ENCODE measurements around the gene SLC35E2B. TPM values are rescaled to one million over a fixed set of nuclear protein-coding genes. Genes with fewer than 3 reads are reported as not detected.

SLC35E2B gene
- total RNA-seq, 1 experiment from 2014 or later: 51.3 TPM

DNA sequence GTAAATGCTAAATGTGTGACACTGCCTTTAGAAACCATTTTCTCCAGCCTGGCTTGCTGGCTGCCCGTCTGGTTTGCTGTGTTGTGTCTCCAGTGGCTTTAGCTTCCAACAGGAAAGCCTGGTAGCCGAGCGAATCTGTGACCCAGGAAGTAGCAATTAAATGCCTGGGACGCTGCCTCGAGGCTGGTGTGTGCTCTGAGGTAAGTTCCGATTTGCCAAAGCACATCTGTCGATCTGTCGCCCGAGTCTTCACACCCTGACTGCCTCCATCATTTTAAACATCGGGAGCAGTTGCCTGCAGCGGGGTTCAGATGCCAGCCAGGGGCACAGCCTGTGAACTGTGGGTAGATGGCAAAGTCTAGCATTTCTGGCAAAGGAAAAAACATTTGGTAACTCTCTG, 75.1 kb downstream of the SLC35E2B start:
- CTCF ChIA-PET: no interaction called here
- no peak for DNase-seq (ENCODE audit: low spot score)
- peaks cover 18% of the 10 kb centered on the region for H3K4me1 Mint-ChIP-seq
- H3K36me3 Mint-ChIP-seq: 0 out of 2 replicates have a peak, but pooled peaks cover 5% of the 10 kb centered on the region
- no peaks in the 10 kb centered on the region for H3K9me3 Mint-ChIP-seq
- no peak for ATAC-seq
- H3K27me3 Mint-ChIP-seq (ENCODE audit: low read depth): no peaks in the 10 kb centered on the region
- H3K4me3 Mint-ChIP-seq: peak overlapping the region; percentile 74
- TF ChIP-seq NFE2L1 (CRISPR knock-in tag; IDR thresholded peaks at IDR 0.05) (no peak), TCF7 (CRISPR knock-in tag; IDR thresholded peaks at IDR 0.05; ENCODE audit: low read depth) (no peak), ZNF671 (CRISPR knock-in tag; IDR thresholded peaks at IDR 0.05) (no peak), RORB (CRISPR knock-in tag; IDR thresholded peaks at IDR 0.05) (no peak)
- TF ChIP-seq, protein P1, sequence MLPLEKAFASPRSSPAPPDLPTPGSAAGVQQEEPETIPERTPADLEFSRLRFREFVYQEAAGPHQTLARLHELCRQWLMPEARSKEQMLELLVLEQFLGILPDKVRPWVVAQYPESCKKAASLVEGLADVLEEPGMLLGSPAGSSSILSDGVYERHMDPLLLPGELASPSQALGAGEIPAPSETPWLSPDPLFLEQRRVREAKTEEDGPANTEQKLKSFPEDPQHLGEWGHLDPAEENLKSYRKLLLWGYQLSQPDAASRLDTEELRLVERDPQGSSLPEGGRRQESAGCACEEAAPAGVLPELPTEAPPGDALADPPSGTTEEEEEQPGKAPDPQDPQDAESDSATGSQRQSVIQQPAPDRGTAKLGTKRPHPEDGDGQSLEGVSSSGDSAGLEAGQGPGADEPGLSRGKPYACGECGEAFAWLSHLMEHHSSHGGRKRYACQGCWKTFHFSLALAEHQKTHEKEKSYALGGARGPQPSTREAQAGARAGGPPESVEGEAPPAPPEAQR (CRISPR knock-in tag; IDR thresholded peaks at IDR 0.05): no peak
- TF ChIP-seq, protein P2, sequence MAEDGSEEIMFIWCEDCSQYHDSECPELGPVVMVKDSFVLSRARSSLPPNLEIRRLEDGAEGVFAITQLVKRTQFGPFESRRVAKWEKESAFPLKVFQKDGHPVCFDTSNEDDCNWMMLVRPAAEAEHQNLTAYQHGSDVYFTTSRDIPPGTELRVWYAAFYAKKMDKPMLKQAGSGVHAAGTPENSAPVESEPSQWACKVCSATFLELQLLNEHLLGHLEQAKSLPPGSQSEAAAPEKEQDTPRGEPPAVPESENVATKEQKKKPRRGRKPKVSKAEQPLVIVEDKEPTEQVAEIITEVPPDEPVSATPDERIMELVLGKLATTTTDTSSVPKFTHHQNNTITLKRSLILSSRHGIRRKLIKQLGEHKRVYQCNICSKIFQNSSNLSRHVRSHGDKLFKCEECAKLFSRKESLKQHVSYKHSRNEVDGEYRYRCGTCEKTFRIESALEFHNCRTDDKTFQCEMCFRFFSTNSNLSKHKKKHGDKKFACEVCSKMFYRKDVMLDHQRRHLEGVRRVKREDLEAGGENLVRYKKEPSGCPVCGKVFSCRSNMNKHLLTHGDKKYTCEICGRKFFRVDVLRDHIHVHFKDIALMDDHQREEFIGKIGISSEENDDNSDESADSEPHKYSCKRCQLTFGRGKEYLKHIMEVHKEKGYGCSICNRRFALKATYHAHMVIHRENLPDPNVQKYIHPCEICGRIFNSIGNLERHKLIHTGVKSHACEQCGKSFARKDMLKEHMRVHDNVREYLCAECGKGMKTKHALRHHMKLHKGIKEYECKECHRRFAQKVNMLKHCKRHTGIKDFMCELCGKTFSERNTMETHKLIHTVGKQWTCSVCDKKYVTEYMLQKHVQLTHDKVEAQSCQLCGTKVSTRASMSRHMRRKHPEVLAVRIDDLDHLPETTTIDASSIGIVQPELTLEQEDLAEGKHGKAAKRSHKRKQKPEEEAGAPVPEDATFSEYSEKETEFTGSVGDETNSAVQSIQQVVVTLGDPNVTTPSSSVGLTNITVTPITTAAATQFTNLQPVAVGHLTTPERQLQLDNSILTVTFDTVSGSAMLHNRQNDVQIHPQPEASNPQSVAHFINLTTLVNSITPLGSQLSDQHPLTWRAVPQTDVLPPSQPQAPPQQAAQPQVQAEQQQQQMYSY (CRISPR knock-in tag; IDR thresholded peaks at IDR 0.05): no peak
- H3K27ac Mint-ChIP-seq: peak overlapping the region; percentile 45; the same call in 1 of the 2 replicates
- POLR2A ChIA-PET: no interaction called here

DNA sequence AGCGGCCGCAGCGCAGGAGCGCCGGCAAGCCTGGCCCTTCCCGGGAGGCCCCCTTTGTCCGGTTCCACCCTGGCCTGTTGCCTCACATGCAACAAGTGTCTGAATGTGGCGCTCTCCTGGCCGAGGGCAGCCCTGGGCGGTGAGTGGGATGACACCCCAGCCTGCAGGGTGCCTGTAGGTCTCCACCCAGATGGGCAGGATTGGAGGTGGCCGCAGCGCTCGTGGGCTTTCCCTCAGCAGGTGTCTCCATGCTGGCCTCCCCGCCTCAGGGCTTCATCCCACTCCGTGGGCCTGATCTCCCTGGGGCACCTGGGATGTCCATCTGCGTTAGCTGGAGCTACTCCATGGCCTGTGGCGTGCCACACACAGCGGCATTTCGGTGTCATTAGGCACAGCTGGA, 75.8 kb downstream of the SLC35E2B start:
- no peak for ATAC-seq
- Mint-ChIP-seq H3K27ac (no peak overlapping the region), H3K4me3 (peak overlapping the region; percentile 74), H3K36me3 (0 out of 2 replicates have a peak, but pooled peaks cover 5% of the 10 kb centered on the region), H3K4me1 (peaks cover 18% of the 10 kb centered on the region), H3K9me3 (no peaks in the 10 kb centered on the region), H3K27me3 (ENCODE audit: low read depth) (no peaks in the 10 kb centered on the region)
- TF ChIP-seq, protein P3, sequence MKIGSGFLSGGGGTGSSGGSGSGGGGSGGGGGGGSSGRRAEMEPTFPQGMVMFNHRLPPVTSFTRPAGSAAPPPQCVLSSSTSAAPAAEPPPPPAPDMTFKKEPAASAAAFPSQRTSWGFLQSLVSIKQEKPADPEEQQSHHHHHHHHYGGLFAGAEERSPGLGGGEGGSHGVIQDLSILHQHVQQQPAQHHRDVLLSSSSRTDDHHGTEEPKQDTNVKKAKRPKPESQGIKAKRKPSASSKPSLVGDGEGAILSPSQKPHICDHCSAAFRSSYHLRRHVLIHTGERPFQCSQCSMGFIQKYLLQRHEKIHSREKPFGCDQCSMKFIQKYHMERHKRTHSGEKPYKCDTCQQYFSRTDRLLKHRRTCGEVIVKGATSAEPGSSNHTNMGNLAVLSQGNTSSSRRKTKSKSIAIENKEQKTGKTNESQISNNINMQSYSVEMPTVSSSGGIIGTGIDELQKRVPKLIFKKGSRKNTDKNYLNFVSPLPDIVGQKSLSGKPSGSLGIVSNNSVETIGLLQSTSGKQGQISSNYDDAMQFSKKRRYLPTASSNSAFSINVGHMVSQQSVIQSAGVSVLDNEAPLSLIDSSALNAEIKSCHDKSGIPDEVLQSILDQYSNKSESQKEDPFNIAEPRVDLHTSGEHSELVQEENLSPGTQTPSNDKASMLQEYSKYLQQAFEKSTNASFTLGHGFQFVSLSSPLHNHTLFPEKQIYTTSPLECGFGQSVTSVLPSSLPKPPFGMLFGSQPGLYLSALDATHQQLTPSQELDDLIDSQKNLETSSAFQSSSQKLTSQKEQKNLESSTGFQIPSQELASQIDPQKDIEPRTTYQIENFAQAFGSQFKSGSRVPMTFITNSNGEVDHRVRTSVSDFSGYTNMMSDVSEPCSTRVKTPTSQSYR (CRISPR knock-in tag; IDR thresholded peaks at IDR 0.05): no peak
- TF ChIP-seq MXD4 (CRISPR knock-in tag; IDR thresholded peaks at IDR 0.05; ENCODE audit: borderline replicate concordance): no peak
- TF ChIP-seq, protein P1 (CRISPR knock-in tag; IDR thresholded peaks at IDR 0.05): no peak
- TF ChIP-seq, protein P4, sequence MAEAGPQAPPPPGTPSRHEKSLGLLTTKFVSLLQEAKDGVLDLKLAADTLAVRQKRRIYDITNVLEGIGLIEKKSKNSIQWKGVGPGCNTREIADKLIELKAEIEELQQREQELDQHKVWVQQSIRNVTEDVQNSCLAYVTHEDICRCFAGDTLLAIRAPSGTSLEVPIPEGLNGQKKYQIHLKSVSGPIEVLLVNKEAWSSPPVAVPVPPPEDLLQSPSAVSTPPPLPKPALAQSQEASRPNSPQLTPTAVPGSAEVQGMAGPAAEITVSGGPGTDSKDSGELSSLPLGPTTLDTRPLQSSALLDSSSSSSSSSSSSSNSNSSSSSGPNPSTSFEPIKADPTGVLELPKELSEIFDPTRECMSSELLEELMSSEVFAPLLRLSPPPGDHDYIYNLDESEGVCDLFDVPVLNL (CRISPR knock-in tag; IDR thresholded peaks at IDR 0.05; ENCODE audit: borderline replicate concordance, low read depth): no peak
- TF ChIP-seq OVOL2 (CRISPR knock-in tag; IDR thresholded peaks at IDR 0.05; ENCODE audit: borderline replicate concordance): no peak
- TF ChIP-seq, protein P5, sequence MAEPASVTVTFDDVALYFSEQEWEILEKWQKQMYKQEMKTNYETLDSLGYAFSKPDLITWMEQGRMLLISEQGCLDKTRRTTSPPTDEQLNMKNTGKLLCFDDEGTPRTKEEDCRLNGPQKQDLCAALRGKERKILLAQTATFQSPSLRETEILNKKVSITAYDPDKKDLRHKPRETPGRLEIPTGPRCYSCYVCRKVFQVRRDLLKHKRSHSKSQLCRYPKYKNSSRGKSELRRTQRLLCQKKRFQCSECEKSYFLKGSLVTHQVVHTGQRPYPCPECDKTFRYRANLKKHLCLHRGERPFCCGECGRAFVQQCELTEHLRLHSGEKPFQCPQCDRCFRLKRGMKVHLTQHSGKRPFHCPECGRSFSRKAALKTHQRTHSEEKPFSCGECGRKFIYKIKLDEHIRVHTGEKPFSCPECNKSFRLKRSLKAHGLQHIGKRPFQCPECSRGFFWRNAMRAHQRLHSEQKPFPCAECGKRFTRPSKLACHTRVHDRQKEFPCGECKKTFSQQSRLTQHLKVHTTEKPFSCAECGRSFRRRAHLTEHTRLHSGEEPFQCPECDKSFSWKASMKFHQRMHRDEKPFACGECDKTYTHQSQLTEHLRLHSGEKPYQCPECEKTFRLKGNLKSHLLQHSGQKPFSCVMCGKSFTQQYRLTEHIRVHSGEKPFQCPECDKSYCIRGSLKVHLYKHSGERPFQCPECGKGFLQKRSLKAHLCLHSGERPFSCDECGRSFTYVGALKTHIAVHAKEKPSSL (CRISPR knock-in tag; conservative IDR thresholded peaks at IDR 0.05): no peak
- no peak for TF ChIP-seq ZNF232 (CRISPR knock-in tag; IDR thresholded peaks at IDR 0.05)
- TF ChIP-seq JUN (CRISPR knock-in tag; IDR thresholded peaks at IDR 0.05): no peak
- no peak for TF ChIP-seq ZNF219 (CRISPR knock-in tag; IDR thresholded peaks at IDR 0.05; ENCODE audit: borderline replicate concordance)
- TF ChIP-seq ZBTB21 (CRISPR knock-in tag; IDR thresholded peaks at IDR 0.05; ENCODE audit: borderline replicate concordance): no peak
- no peak for TF ChIP-seq RORB (CRISPR knock-in tag; IDR thresholded peaks at IDR 0.05)
- no peak for DNase-seq (ENCODE audit: low spot score)
- CTCF ChIA-PET: no interaction called here
- POLR2A ChIA-PET: interaction anchor here (0.6 kb wide), 1 partner anchor 77 kb away, joined by 4 read pairs; no protein-coding TSS in a partner anchor
